Mesenchymal stem cell (in vitro differentiated cells and primary cell): ENCODE results near the gene SEC22A.
"Not testable (repeated sequence)": the region's sequence is repeated elsewhere in the genome, so short reads cannot be mapped to it uniquely, and the experiment has no call there.

Experiments
- DNase-seq: peaks from one replicate; pipeline ENCODE4 v3.0.0-alpha.2; 2013
- H2AFZ ChIP-seq: one replicate; pipeline ENCODE4 v1.6.1; 2013; ENCODE audit warnings: low read depth, mild to moderate bottlenecking, control low read depth, inconsistent platforms, low read length, moderate library complexity
- H2AK5ac ChIP-seq: 2 replicates; pipeline ENCODE4 v1.6.1; 2013; ENCODE audit warnings: low read length, moderate library complexity, mild to moderate bottlenecking, inconsistent platforms; ENCODE audit not compliant: severe bottlenecking
- H2BK120ac ChIP-seq: one replicate; pipeline ENCODE4 v1.6.1; 2013; ENCODE audit warnings: low read depth, mild to moderate bottlenecking, inconsistent platforms, low read length, moderate library complexity
- H2BK12ac ChIP-seq, 2 experiments: one replicate each; pipeline ENCODE4 v1.6.1; 2013; ENCODE audit warnings: inconsistent platforms in 2 of 2, low read length in 2 of 2, mild to moderate bottlenecking in 2 of 2, moderate library complexity in 2 of 2, control low read depth in 1 of 2
- H2BK15ac ChIP-seq: one replicate; pipeline ENCODE4 v1.6.1; 2013; ENCODE audit warnings: mild to moderate bottlenecking, low read depth, inconsistent platforms; ENCODE audit not compliant: poor library complexity, severe bottlenecking
- H2BK5ac ChIP-seq: 2 replicates; pipeline ENCODE4 v1.6.1; 2013; ENCODE audit warnings: low read depth, mild to moderate bottlenecking, low read length, control low read depth, inconsistent platforms; ENCODE audit not compliant: poor library complexity, severe bottlenecking
- H3K14ac ChIP-seq, 2 experiments: one replicate each; pipeline ENCODE4 v1.6.1; 2013; ENCODE audit warnings: inconsistent platforms in 2 of 2, low read length in 2 of 2, control low read depth in 1 of 2, mild to moderate bottlenecking in 1 of 2, moderate library complexity in 1 of 2
- H3K18ac ChIP-seq, 2 experiments: one replicate each; pipeline ENCODE4 v1.6.1; 2013; ENCODE audit warnings: inconsistent platforms in 2 of 2, low read length in 2 of 2, control low read depth in 1 of 2, low read depth in 1 of 2, mild to moderate bottlenecking in 1 of 2
- H3K23ac ChIP-seq, 2 experiments: one replicate each; pipeline ENCODE4 v1.6.1; 2013; ENCODE audit warnings: inconsistent platforms in 2 of 2, low read length in 2 of 2, mild to moderate bottlenecking in 2 of 2, moderate library complexity in 2 of 2, control low read depth in 1 of 2
- H3K27ac ChIP-seq: 2 replicates; pipeline ENCODE4 v1.5.1; 2013; ENCODE audit warnings: mild to moderate bottlenecking, moderate library complexity, low read length, control low read depth, inconsistent platforms; ENCODE audit not compliant: poor library complexity, severe bottlenecking
- H3K27me3 ChIP-seq, 2 experiments: 2 replicates each; pipeline versions ENCODE4 v1.6.1 to v1.7.0; 2013; ENCODE audit warnings: low read length in 2 of 2, mild to moderate bottlenecking in 2 of 2, moderate library complexity in 2 of 2, control low read depth in 1 of 2, inconsistent platforms in 1 of 2; ENCODE audit not compliant: control insufficient read depth in 1 of 2, insufficient read depth in 1 of 2
- H3K36me3 ChIP-seq, 2 experiments: 2 replicates each; pipeline versions ENCODE4 v1.6.1 to v1.7.0; 2013; ENCODE audit warnings: low read length in 2 of 2, control low read depth in 1 of 2, inconsistent platforms in 1 of 2, low read depth in 1 of 2, mild to moderate bottlenecking in 1 of 2; ENCODE audit not compliant: insufficient read depth in 2 of 2, control insufficient read depth in 1 of 2
- H3K4ac ChIP-seq, 2 experiments: one replicate each; pipeline ENCODE4 v1.6.1; 2013; ENCODE audit warnings: inconsistent platforms in 2 of 2, low read length in 2 of 2, mild to moderate bottlenecking in 2 of 2, moderate library complexity in 2 of 2, control low read depth in 1 of 2, low read depth in 1 of 2
- H3K4me1 ChIP-seq: 2 replicates; pipeline ENCODE4 v1.6.1; 2013; ENCODE audit warnings: low read depth, low read length, control low read depth; ENCODE audit not compliant: control insufficient read depth, insufficient read depth
- H3K4me2 ChIP-seq: 2 replicates; pipeline ENCODE4 v1.6.1; 2013; ENCODE audit warnings: low read length, mild to moderate bottlenecking, inconsistent platforms; ENCODE audit not compliant: poor library complexity, severe bottlenecking
- H3K4me3 ChIP-seq, 2 experiments: 2 replicates each; pipeline versions ENCODE4 v1.5.1 to v1.7.0; 2013; ENCODE audit warnings: low read length in 2 of 2, mild to moderate bottlenecking in 2 of 2, control low read depth in 1 of 2, low read depth in 1 of 2; ENCODE audit not compliant: insufficient read depth in 1 of 2
- H3K79me1 ChIP-seq: replicated peaks from 2 replicates; pipeline ENCODE4 v1.6.1; 2013; ENCODE audit warnings: mild to moderate bottlenecking, control low read depth, low read length, inconsistent platforms; ENCODE audit not compliant: poor library complexity, severe bottlenecking
- H3K9ac ChIP-seq: 2 replicates; pipeline ENCODE4 v1.7.0; 2013; ENCODE audit warnings: mild to moderate bottlenecking, low read length, moderate library complexity
- H3K9me3 ChIP-seq: 2 replicates; pipeline ENCODE4 v1.7.0; 2013; ENCODE audit warnings: mild to moderate bottlenecking, low read length; ENCODE audit not compliant: control insufficient read depth
- H4K8ac ChIP-seq: one replicate; pipeline ENCODE4 v1.6.1; 2013; ENCODE audit warnings: inconsistent platforms, mild to moderate bottlenecking, low read length, moderate library complexity
- H4K91ac ChIP-seq: one replicate; pipeline ENCODE4 v1.6.1; 2013; ENCODE audit warnings: mild to moderate bottlenecking, low read length, inconsistent platforms
- WGBS: methylation state at CpG from one replicate; pipeline ENCODE4 v1.1.7; 2013; ENCODE audit warnings: mixed read lengths; 5-methylcytosine and 5-hydroxymethylcytosine counted together

Gene SEC22A

DNA sequence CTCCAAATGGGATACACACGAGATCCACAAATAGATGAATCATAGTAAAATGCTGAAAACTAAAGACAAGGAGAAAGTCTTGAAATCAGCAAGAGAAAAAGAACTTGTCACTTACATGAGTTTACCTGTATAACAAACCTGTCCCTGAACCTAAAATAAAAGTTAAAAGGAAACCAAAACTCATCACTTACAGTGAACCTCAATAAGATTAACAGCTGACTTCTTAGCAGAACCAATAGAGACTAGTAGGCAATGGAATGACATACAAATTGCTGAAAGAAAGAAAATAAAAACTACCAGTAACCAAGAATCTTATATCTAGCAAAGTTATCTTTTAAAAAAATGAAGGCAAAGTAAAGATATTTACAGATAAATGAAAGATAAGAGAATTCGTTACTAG lies 27.4 kb downstream of the SEC22A start:
- Histone ChIP-seq H3K14ac (no peak overlapping the region), H4K91ac (no peak overlapping the region), H3K79me1 (peaks cover 12% of the 10 kb centered on the region), H3K9ac (no peak overlapping the region), H3K36me3 (peaks cover 3 to 59% of the 10 kb centered on the region in 2 experiments), H2BK12ac (no peak overlapping the region), H3K4me2 (no peak overlapping the region), H3K4ac (no peak overlapping the region), H3K27ac (no peak overlapping the region), H3K27me3 (no peaks in the 10 kb centered on the region), H2BK120ac (no peak overlapping the region), H3K4me1 (no peaks in the 10 kb centered on the region), H2BK5ac (no peak overlapping the region), H3K9me3 (peaks cover 34% of the 10 kb centered on the region), H3K23ac (no peak overlapping the region), H3K4me3 (peak overlapping the region in 1 of 2 experiments; percentile 45), H2AFZ (no peak overlapping the region), H2AK5ac (no peak overlapping the region), H2BK15ac (no peak overlapping the region), H4K8ac (no peak overlapping the region), H3K18ac (no peak overlapping the region)
- 100% methylated on average over 2 of the region's 2 CpGs for WGBS
- DNase-seq = peak; percentile 4

- no peak overlapping the region for H2AK5ac ChIP-seq
- H3K79me1 ChIP-seq = peaks cover 13% of the 10 kb centered on the region
- H4K91ac ChIP-seq = no peak overlapping the region
- no peak overlapping the region for H3K27ac ChIP-seq
- no peak overlapping the region for H3K4me3 ChIP-seq
- H4K8ac ChIP-seq = no peak overlapping the region
- no peak overlapping the region for H2BK120ac ChIP-seq
- H3K4me1 ChIP-seq = no peaks in the 10 kb centered on the region
- H3K4ac ChIP-seq = no peak overlapping the region
- no peak overlapping the region for H2BK15ac ChIP-seq
- no peak overlapping the region for H3K18ac ChIP-seq
- no peak for DNase-seq
- H2BK12ac ChIP-seq = no peak overlapping the region
- H2BK5ac ChIP-seq = no peak overlapping the region
- no peak overlapping the region for H3K23ac ChIP-seq
- H3K27me3 ChIP-seq = no peaks in the 10 kb centered on the region
- H2AFZ ChIP-seq = no peak overlapping the region
- H3K9me3 ChIP-seq = no peaks in the 10 kb centered on the region
- no peak overlapping the region for H3K9ac ChIP-seq
- H3K36me3 ChIP-seq = peaks cover 0 to 31% of the 10 kb centered on the region in 2 experiments
- WGBS = 95% methylated on average over 3 of the region's 3 CpGs
- no peak overlapping the region for H3K4me2 ChIP-seq
- H3K14ac ChIP-seq = no peak overlapping the region
Measured at GRCh38 chr3:123236902-123237301, 35.2 kb downstream of the SEC22A start.

GRCh38 chr3:123239186-123239585 lies 37.4 kb downstream of the SEC22A start:
- H3K4ac ChIP-seq, H3K4me2 ChIP-seq, H2BK12ac ChIP-seq, H4K8ac ChIP-seq, H4K91ac ChIP-seq, H3K27me3 ChIP-seq, H3K4me1 ChIP-seq, H2BK15ac ChIP-seq, H3K23ac ChIP-seq, H3K9me3 ChIP-seq, H3K14ac ChIP-seq, H3K79me1 ChIP-seq, H3K27ac ChIP-seq, H3K4me3 ChIP-seq, H3K9ac ChIP-seq, DNase-seq, H2BK5ac ChIP-seq, H2BK120ac ChIP-seq, H2AFZ ChIP-seq, H3K18ac ChIP-seq, H2AK5ac ChIP-seq: not testable (repeated sequence)
- WGBS = no CpG with 5 or more reads among the region's 2 CpGs
- peaks cover 0 to 20% of the 10 kb centered on the region in 2 experiments for H3K36me3 ChIP-seq

DNA sequence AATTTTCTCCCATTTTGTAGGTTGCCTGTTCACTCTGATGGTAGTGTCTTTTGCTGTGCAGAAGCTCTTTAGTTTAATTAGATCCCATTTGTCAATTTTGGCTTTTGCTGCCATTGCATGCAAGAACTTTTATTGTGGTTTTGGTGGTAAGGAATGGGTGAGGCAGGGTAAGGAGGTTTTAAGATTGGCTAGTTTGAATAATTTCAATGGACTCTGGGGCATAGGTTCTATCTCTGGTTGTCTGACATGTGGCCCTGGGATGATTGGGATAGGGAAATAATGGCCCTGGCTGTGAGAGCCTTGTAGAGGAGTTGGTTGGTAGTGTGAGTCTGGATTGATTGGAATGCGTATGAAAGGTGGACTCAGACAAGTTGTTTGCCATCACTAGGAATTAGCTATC lies 38.0 kb downstream of the SEC22A start:
- no CpG with 5 or more reads among the region's 1 CpG for WGBS
- no peak for DNase-seq

More for the DNA sequence above, 38.0 kb downstream of the SEC22A start:
- no peaks in the 10 kb centered on the region for H3K4me1 ChIP-seq
- H2BK12ac ChIP-seq = no peak overlapping the region
- H2BK15ac ChIP-seq = no peak overlapping the region
- H3K4me3 ChIP-seq = no peak overlapping the region
- H3K79me1 ChIP-seq = peaks cover 9% of the 10 kb centered on the region
- H2AK5ac ChIP-seq = no peak overlapping the region
- no peak overlapping the region for H3K23ac ChIP-seq
- H3K9me3 ChIP-seq = no peaks in the 10 kb centered on the region
- no peak overlapping the region for H3K4ac ChIP-seq
- no peak overlapping the region for H2BK120ac ChIP-seq
- no peaks in the 10 kb centered on the region for H3K27me3 ChIP-seq
- no peak overlapping the region for H4K8ac ChIP-seq
- H3K9ac ChIP-seq = no peak overlapping the region
- no peak overlapping the region for H2BK5ac ChIP-seq
- H3K14ac ChIP-seq = no peak overlapping the region
- no peak overlapping the region for H3K4me2 ChIP-seq
- H3K18ac ChIP-seq = no peak overlapping the region
- no peak overlapping the region for H4K91ac ChIP-seq
- H3K27ac ChIP-seq = no peak overlapping the region
- no peak overlapping the region for H2AFZ ChIP-seq
- H3K36me3 ChIP-seq = peaks cover 0 to 20% of the 10 kb centered on the region in 2 experiments
